Endodermal cell (in vitro differentiated cells): ENCODE measurements around the gene IFNG. TPM values are rescaled to one million over a fixed set of nuclear protein-coding genes. Genes with fewer than 3 reads are reported as not detected.

Experiments used
- DNase-seq: peaks from one replicate; pipeline ENCODE4 v3.0.0-alpha.2; 2017
- H3K27ac ChIP-seq: 2 replicates; pipeline ENCODE4 v1.5.1; 2013; ENCODE audit warnings: mild to moderate bottlenecking, low read depth, low read length, moderate library complexity
- H3K27me3 ChIP-seq: 2 replicates; pipeline ENCODE4 v1.6.1; 2013; ENCODE audit warnings: mild to moderate bottlenecking, low read length, moderate library complexity; ENCODE audit not compliant: insufficient read depth, control insufficient read depth, poor library complexity, severe bottlenecking
- H3K36me3 ChIP-seq: 2 replicates; pipeline ENCODE4 v1.7.0; 2013; ENCODE audit warnings: mild to moderate bottlenecking, low read length, moderate library complexity; ENCODE audit not compliant: control insufficient read depth, insufficient read depth
- H3K4me1 ChIP-seq: one replicate; pipeline ENCODE4 v1.7.0; 2013; ENCODE audit warnings: low read length; ENCODE audit not compliant: control insufficient read depth, insufficient read depth
- H3K4me3 ChIP-seq: 2 replicates; pipeline ENCODE4 v1.5.1; 2013; ENCODE audit warnings: mild to moderate bottlenecking, low read length, moderate library complexity
- H3K9ac ChIP-seq: 2 replicates; pipeline ENCODE4 v1.6.1; 2013; ENCODE audit warnings: mild to moderate bottlenecking, low read length, moderate library complexity; ENCODE audit not compliant: poor library complexity, severe bottlenecking; ENCODE audit errors: extremely low read depth
- H3K9me3 ChIP-seq: 2 replicates; pipeline ENCODE4 v1.6.1; 2013; ENCODE audit warnings: mild to moderate bottlenecking, low read length, moderate library complexity; ENCODE audit not compliant: control insufficient read depth
- H3K27ac Mint-ChIP-seq: 2 replicates; pipeline ENCODE4 v1.8.0; 2020; ENCODE audit warnings: mixed read lengths
- H3K27me3 Mint-ChIP-seq: 2 replicates; pipeline ENCODE4 v1.8.0; 2021; ENCODE audit warnings: mild to moderate bottlenecking, mixed read lengths; ENCODE audit not compliant: insufficient read depth
- H3K36me3 Mint-ChIP-seq: 2 replicates; pipeline ENCODE4 v1.8.0; 2020; ENCODE audit warnings: low read depth, mixed read lengths
- H3K4me1 Mint-ChIP-seq: 2 replicates; pipeline ENCODE4 v1.8.0; 2020; ENCODE audit warnings: mixed read lengths
- H3K4me3 Mint-ChIP-seq: 2 replicates; pipeline ENCODE4 v1.8.0; 2020; ENCODE audit warnings: mild to moderate bottlenecking, moderate library complexity, mixed read lengths
- H3K9me3 Mint-ChIP-seq: 2 replicates; pipeline ENCODE4 v1.8.0; 2020; ENCODE audit warnings: mild to moderate bottlenecking, mixed read lengths
- WGBS, 2 experiments: methylation state at CpG; one replicate each; pipeline versions ENCODE4 v1.1.5 to v1.1.7; 2013; ENCODE audit warnings: missing lambda C conversion rate in 2 of 2, mixed read lengths in 1 of 2; ENCODE audit not compliant: insufficient coverage in 1 of 2, insufficient read length in 1 of 2; 5-methylcytosine and 5-hydroxymethylcytosine counted together
- total RNA-seq, 2 donors: library from RNA; stranded (reverse); fragmentation: NEBNext Ultra II Directional in 1 of 2; extraction: Animal tissue kit (Norgen Biotek cat#: 25700) in 1 of 2; gene quantifications; 2 replicates in 1 of 2; 3 replicates in 1 of 2; pipeline ENCODE4 v1.2.1, GENCODE V29; 2021
- TF ChIP-seq, protein P1 (sequence below): fragments of 200-600 bp; sonication (generic); conservative IDR thresholded peaks from 2 replicates; pipeline ENCODE4 v1.5.0; 2021; ENCODE audit warnings: antibody characterized with exemption, mild to moderate bottlenecking

IFNG gene
- total RNA-seq, 2 donors from 2014 or later: not detected

DNA sequence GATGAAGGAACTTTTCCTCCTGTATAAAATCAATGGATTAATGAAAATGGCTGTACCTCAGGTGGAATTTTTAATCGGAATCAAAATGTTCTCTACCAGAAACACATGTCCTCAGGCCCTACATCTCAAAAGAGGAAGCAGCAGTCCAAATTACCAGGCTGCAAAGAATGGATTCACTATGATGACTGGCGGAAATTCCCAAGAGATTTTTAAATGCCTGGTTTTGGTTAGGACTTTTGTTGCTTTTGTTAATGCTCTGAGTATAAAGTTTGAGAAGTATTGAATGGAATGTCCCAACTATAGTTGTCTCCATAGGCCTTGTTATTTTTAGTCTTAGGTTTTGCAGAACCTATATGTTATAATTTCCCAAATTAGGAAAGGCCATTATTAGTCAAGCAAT lies 11.2 kb upstream of the IFNG start:
- no peak for DNase-seq
- no peak overlapping the region for H3K9ac ChIP-seq
- no peaks in the 10 kb centered on the region for H3K9me3 ChIP-seq
- Mint-ChIP-seq H3K9me3 (no peaks in the 10 kb centered on the region), H3K27me3 (no peaks in the 10 kb centered on the region), H3K36me3 (no peaks in the 10 kb centered on the region), H3K4me1 (peaks cover 2% of the 10 kb centered on the region), H3K27ac (no peak overlapping the region), H3K4me3 (no peak overlapping the region)
- no peak overlapping the region for H3K27ac ChIP-seq
- no peaks in the 10 kb centered on the region for H3K36me3 ChIP-seq
- TF ChIP-seq, protein P1, sequence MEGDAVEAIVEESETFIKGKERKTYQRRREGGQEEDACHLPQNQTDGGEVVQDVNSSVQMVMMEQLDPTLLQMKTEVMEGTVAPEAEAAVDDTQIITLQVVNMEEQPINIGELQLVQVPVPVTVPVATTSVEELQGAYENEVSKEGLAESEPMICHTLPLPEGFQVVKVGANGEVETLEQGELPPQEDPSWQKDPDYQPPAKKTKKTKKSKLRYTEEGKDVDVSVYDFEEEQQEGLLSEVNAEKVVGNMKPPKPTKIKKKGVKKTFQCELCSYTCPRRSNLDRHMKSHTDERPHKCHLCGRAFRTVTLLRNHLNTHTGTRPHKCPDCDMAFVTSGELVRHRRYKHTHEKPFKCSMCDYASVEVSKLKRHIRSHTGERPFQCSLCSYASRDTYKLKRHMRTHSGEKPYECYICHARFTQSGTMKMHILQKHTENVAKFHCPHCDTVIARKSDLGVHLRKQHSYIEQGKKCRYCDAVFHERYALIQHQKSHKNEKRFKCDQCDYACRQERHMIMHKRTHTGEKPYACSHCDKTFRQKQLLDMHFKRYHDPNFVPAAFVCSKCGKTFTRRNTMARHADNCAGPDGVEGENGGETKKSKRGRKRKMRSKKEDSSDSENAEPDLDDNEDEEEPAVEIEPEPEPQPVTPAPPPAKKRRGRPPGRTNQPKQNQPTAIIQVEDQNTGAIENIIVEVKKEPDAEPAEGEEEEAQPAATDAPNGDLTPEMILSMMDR: no peak
- H3K27me3 ChIP-seq: no peaks in the 10 kb centered on the region
- no peak overlapping the region for H3K4me3 ChIP-seq
- H3K4me1 ChIP-seq: no peaks in the 10 kb centered on the region
- WGBS, 2 experiments: 86 to 100% methylated on average over 1 to 2 of the region's 2 CpGs

DNA sequence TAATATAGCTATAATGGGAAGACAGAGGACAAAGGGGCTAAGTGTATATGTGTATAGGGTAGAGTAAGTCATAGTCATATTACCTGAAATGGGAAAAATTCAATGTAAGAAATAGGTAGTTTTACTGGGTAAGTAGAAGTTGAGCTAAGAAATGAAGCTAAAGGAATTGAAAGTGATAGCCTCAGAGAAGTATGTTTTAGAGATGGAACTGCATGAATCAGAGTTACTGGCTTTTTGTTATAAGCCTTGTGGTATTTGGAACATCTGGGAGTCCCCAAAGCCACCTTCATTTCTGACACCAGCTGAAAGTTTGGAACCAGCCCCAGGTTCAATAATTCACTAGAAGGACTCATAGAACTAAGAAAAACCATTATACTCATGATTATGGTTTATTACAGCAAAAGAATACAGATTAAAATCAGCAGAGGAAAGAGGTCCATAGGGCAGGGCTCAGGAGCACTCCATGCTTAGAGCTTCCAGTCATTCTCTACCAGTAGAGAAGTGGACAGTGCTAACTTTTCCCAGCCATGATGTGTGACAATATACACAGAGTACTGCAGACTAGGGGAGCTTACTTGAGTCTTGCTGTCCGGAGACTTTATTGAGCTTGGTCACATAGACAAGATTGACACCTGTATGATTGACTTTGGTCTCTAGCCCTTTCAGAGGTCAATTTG lies 9.8 kb upstream of the IFNG start:
- H3K36me3 Mint-ChIP-seq: no peaks in the 10 kb centered on the region
- Histone ChIP-seq H3K36me3 (no peaks in the 10 kb centered on the region), H3K9ac (no peak overlapping the region), H3K4me3 (no peak overlapping the region), H3K9me3 (no peaks in the 10 kb centered on the region), H3K4me1 (no peaks in the 10 kb centered on the region), H3K27ac (no peak overlapping the region), H3K27me3 (no peaks in the 10 kb centered on the region)
- no peak overlapping the region for H3K27ac Mint-ChIP-seq
- no peaks in the 10 kb centered on the region for H3K4me1 Mint-ChIP-seq
- H3K27me3 Mint-ChIP-seq: no peaks in the 10 kb centered on the region
- TF ChIP-seq, protein P1: no peak
- DNase-seq: no peak
- H3K4me3 Mint-ChIP-seq: no peak overlapping the region
- H3K9me3 Mint-ChIP-seq: no peaks in the 10 kb centered on the region
- WGBS, 2 experiments: 88 to 93% methylated on average over 1 of the region's 1 CpG

DNA sequence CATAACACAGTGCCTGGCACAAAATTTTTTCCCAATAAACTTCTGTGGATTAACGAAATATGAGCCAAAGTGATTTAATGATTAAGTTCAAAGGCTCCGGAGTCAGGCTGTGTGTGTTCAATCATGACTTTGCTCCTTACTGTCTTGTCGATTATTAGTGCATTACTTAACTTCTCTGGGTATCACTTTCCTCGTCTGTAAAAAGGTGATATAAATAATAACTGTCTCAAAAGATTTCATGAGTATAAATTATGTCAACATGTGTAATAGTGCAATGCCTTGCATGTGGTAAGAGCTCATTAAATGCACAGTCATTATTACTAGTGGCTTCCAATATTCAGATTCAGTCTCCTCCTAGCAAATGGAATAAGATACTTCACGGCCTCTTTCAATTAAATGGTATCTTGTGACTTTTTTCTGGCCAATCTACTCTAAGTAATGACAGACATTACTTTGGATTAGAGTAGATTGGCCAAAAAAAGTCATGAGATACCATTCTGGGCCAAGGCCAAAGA lies 6.8 kb upstream of the IFNG start:
- Histone ChIP-seq H3K36me3 (no peaks in the 10 kb centered on the region), H3K9me3 (no peaks in the 10 kb centered on the region), H3K27ac (no peak overlapping the region), H3K4me1 (no peaks in the 10 kb centered on the region), H3K4me3 (no peak overlapping the region), H3K27me3 (no peaks in the 10 kb centered on the region), H3K9ac (no peak overlapping the region)
- Mint-ChIP-seq H3K4me3 (no peak overlapping the region), H3K36me3 (no peaks in the 10 kb centered on the region), H3K9me3 (no peaks in the 10 kb centered on the region), H3K27me3 (peaks cover 2% of the 10 kb centered on the region), H3K27ac (no peak overlapping the region), H3K4me1 (no peaks in the 10 kb centered on the region)
- TF ChIP-seq, protein P1: no peak
- no peak for DNase-seq
- WGBS, 2 experiments: 90 to 100% methylated on average over 3 of the region's 5 CpGs
